Activated CD8-positive, alpha-beta memory T cell treated with anti-CD3 and anti-CD28 coated beads, Interleukin-2, amount 10 ng/mL, durations not matched to agents 7 days and 5 days (primary cell): ENCODE results near the gene FOXF1. TPM values are rescaled to one million over a fixed set of nuclear protein-coding genes. Genes with fewer than 3 reads are reported as not detected.

ENCODE experiments used
- ATAC-seq: fragments of 150-1000 bp; cut with Tn5 transposase; one replicate; pipeline ENCODE4 v1.10.0; 2021; ENCODE audit warnings: moderate library complexity
- CTCF ChIA-PET: fragments of 350-600 bp; sonication (Branson Sonifier 250); formaldehyde crosslinking; loops from one replicate; lab custom pipeline; 2021; ENCODE audit warnings: antibody characterized with exemption; lab: Charles Lee
- DNase-seq: peaks from one replicate; pipeline ENCODE4 v3.0.0-alpha.2; 2020
- H3K27ac Mint-ChIP-seq: one replicate; pipeline ENCODE4 v1.8.0; 2021; ENCODE audit warnings: mild to moderate bottlenecking, mixed read lengths
- H3K27me3 Mint-ChIP-seq: one replicate; pipeline ENCODE4 v1.8.0; 2021; ENCODE audit warnings: mixed read lengths
- H3K36me3 Mint-ChIP-seq: one replicate; pipeline ENCODE4 v1.8.0; 2021; ENCODE audit warnings: mild to moderate bottlenecking, mixed read lengths
- H3K4me1 Mint-ChIP-seq: one replicate; pipeline ENCODE4 v1.8.0; 2021; ENCODE audit warnings: mixed read lengths
- H3K4me3 Mint-ChIP-seq: one replicate; pipeline ENCODE4 v1.8.0; 2021; ENCODE audit warnings: mild to moderate bottlenecking, moderate library complexity, mixed read lengths
- H3K9me3 Mint-ChIP-seq: one replicate; pipeline ENCODE4 v1.8.0; 2022; ENCODE audit warnings: low read depth, mixed read lengths
- total RNA-seq, 2 experiments: library from RNA; stranded (reverse); gene quantifications; one replicate each; pipeline ENCODE4 v1.2.3, GENCODE V29; 2021

FOXF1 gene
- total RNA-seq, 2 experiments from 2014 or later, result not detected

- no peaks in the 10 kb centered on the region for H3K9me3 Mint-ChIP-seq
- peaks cover 78% of the 10 kb centered on the region for H3K27me3 Mint-ChIP-seq
- H3K36me3 Mint-ChIP-seq, result no peaks in the 10 kb centered on the region
- H3K4me1 Mint-ChIP-seq, result no peaks in the 10 kb centered on the region
- no peak for ATAC-seq
- DNase-seq, result no peak
- no peak overlapping the region for H3K4me3 Mint-ChIP-seq
- H3K27ac Mint-ChIP-seq, result peak overlapping the region; percentile 46
- CTCF ChIA-PET, result no interaction called here
Observed at GRCh38 chr16:86496262-86496928, 13.9 kb upstream of the FOXF1 start.

- no peak for DNase-seq
- H3K4me1 Mint-ChIP-seq, result no peaks in the 10 kb centered on the region
Observed at GRCh38 chr16:86496929-86497461, 13.3 kb upstream of the FOXF1 start.

GRCh38 chr16:86497551-86498021 lies 12.7 kb upstream of the FOXF1 start:
- DNase-seq, result no peak
- CTCF ChIA-PET, result no interaction called here
- Mint-ChIP-seq H3K4me3 (no peak overlapping the region), H3K27me3 (peaks cover 83% of the 10 kb centered on the region), H3K9me3 (no peaks in the 10 kb centered on the region), H3K27ac (no peak overlapping the region), H3K36me3 (no peaks in the 10 kb centered on the region), H3K4me1 (no peaks in the 10 kb centered on the region)
- no peak for ATAC-seq

More at GRCh38 chr16:86496929-86497461, 13.3 kb upstream of the FOXF1 start:
- H3K27me3 Mint-ChIP-seq, result peaks cover 83% of the 10 kb centered on the region
- H3K9me3 Mint-ChIP-seq, result no peaks in the 10 kb centered on the region
- CTCF ChIA-PET, result no interaction called here
- peak overlapping the region; percentile 46 for H3K27ac Mint-ChIP-seq
- H3K4me3 Mint-ChIP-seq, result no peak overlapping the region
- H3K36me3 Mint-ChIP-seq, result no peaks in the 10 kb centered on the region
- no peak for ATAC-seq

- H3K27me3 Mint-ChIP-seq, result peaks cover 85% of the 10 kb centered on the region
- no peak for ATAC-seq
- no peaks in the 10 kb centered on the region for H3K9me3 Mint-ChIP-seq
- no peak for DNase-seq
- no peaks in the 10 kb centered on the region for H3K36me3 Mint-ChIP-seq
- no peak overlapping the region for H3K4me3 Mint-ChIP-seq
- CTCF ChIA-PET, result no interaction called here
- H3K27ac Mint-ChIP-seq, result peak overlapping the region; percentile 49
- H3K4me1 Mint-ChIP-seq, result no peaks in the 10 kb centered on the region
Observed at GRCh38 chr16:86498155-86498670, 12.1 kb upstream of the FOXF1 start.

- DNase-seq (no peak), ATAC-seq (no peak)
- Mint-ChIP-seq H3K27ac (peak overlapping the region; percentile 19), H3K36me3 (no peaks in the 10 kb centered on the region), H3K27me3 (peaks cover 86% of the 10 kb centered on the region), H3K9me3 (no peaks in the 10 kb centered on the region), H3K4me1 (no peaks in the 10 kb centered on the region), H3K4me3 (no peak overlapping the region)
- CTCF ChIA-PET, result no interaction called here
Observed at GRCh38 chr16:86498671-86499439, 11.5 kb upstream of the FOXF1 start.

- ATAC-seq (no peak), DNase-seq (no peak)
- Mint-ChIP-seq H3K27me3 (peaks cover 86% of the 10 kb centered on the region), H3K4me3 (no peak overlapping the region), H3K9me3 (no peaks in the 10 kb centered on the region), H3K4me1 (no peaks in the 10 kb centered on the region), H3K36me3 (no peaks in the 10 kb centered on the region), H3K27ac (no peak overlapping the region)
- CTCF ChIA-PET, result no interaction called here
Observed at GRCh38 chr16:86499440-86499786, 10.9 kb upstream of the FOXF1 start.

- Mint-ChIP-seq H3K27me3 (peaks cover 87% of the 10 kb centered on the region), H3K36me3 (no peaks in the 10 kb centered on the region), H3K9me3 (no peaks in the 10 kb centered on the region), H3K4me3 (no peak overlapping the region), H3K4me1 (peaks cover under 1% of the 10 kb centered on the region), H3K27ac (no peak overlapping the region)
- DNase-seq (no peak), ATAC-seq (no peak)
- CTCF ChIA-PET, result no interaction called here
Observed at GRCh38 chr16:86499889-86500707, 10.2 kb upstream of the FOXF1 start.

- CTCF ChIA-PET, result interaction anchor here (1.2 kb wide), 1 partner anchor 19 kb away, joined by 3 read pairs; no protein-coding TSS in a partner anchor
- Mint-ChIP-seq H3K4me3 (no peak overlapping the region), H3K27ac (no peak overlapping the region), H3K36me3 (peaks cover under 1% of the 10 kb centered on the region), H3K9me3 (no peaks in the 10 kb centered on the region), H3K4me1 (peaks cover 3% of the 10 kb centered on the region), H3K27me3 (peaks cover 84% of the 10 kb centered on the region)
- DNase-seq (no peak), ATAC-seq (no peak)
Observed at GRCh38 chr16:86500708-86501510, 9.4 kb upstream of the FOXF1 start.

- Mint-ChIP-seq H3K4me3 (no peak overlapping the region), H3K9me3 (no peaks in the 10 kb centered on the region), H3K27ac (no peak overlapping the region), H3K36me3 (peaks cover 1% of the 10 kb centered on the region), H3K27me3 (peaks cover 85% of the 10 kb centered on the region), H3K4me1 (peaks cover 5% of the 10 kb centered on the region)
- ATAC-seq (no peak), DNase-seq (no peak)
- CTCF ChIA-PET, result interaction anchor here (1.2 kb wide), 1 partner anchor 18 kb away, joined by 3 read pairs; no protein-coding TSS in a partner anchor
Observed at GRCh38 chr16:86501989-86502855, 8.1 kb upstream of the FOXF1 start.

GRCh38 chr16:86502856-86503748 lies 7.2 kb upstream of the FOXF1 start:
- peaks cover 4% of the 10 kb centered on the region for H3K36me3 Mint-ChIP-seq
- no peak overlapping the region for H3K27ac Mint-ChIP-seq
- H3K27me3 Mint-ChIP-seq, result peaks cover 92% of the 10 kb centered on the region
- no peaks in the 10 kb centered on the region for H3K9me3 Mint-ChIP-seq
- ATAC-seq, result no peak
- no peak for DNase-seq
- H3K4me1 Mint-ChIP-seq, result peaks cover 11% of the 10 kb centered on the region
- H3K4me3 Mint-ChIP-seq, result no peak overlapping the region
- CTCF ChIA-PET, result interaction anchor here (1.0 kb wide), 1 partner anchor 17 kb away, joined by 3 read pairs; no protein-coding TSS in a partner anchor

GRCh38 chr16:86503830-86504229 lies 6.5 kb upstream of the FOXF1 start:
- peaks cover 11% of the 10 kb centered on the region for H3K4me1 Mint-ChIP-seq
- H3K27me3 Mint-ChIP-seq, result peaks cover 90% of the 10 kb centered on the region
- ATAC-seq (no peak), DNase-seq (no peak)
- no peaks in the 10 kb centered on the region for H3K9me3 Mint-ChIP-seq
- no peak overlapping the region for H3K27ac Mint-ChIP-seq
- no peak overlapping the region for H3K4me3 Mint-ChIP-seq
- H3K36me3 Mint-ChIP-seq, result peaks cover 4% of the 10 kb centered on the region
- CTCF ChIA-PET, result interaction anchor here (1.0 kb wide), 1 partner anchor 16 kb away, joined by 3 read pairs; no protein-coding TSS in a partner anchor
